OCI-LY3 (cell line): ENCODE results near the gene RIN3.

Source experiments
- H2AFZ ChIP-seq: fragments of 200-600, 300-600 bp; shearing (Covaris generic); 2 replicates; pipeline ENCODE4 v1.6.0; 2014; ENCODE audit warnings: antibody characterized with exemption, low read depth, low read length
- H3K27ac ChIP-seq: fragments of 200-600, 300-600 bp; sonication (generic); 2 replicates; pipeline ENCODE4 v1.5.1; 2014; ENCODE audit warnings: mild to moderate bottlenecking, low read length, moderate library complexity, mixed read lengths
- H3K27me3 ChIP-seq: fragments of 200-600, 300-600 bp; sonication (generic); 2 replicates; pipeline ENCODE4 v1.6.1; 2014; ENCODE audit warnings: low read depth, low read length, mixed read lengths
- H3K36me3 ChIP-seq: fragments of 200-600, 300-600 bp; sonication (generic); replicated peaks from 2 replicates; pipeline ENCODE3; 2014; ENCODE audit warnings: low read depth, low read length, mixed read lengths
- H3K4me1 ChIP-seq: fragments of 300-600, 200-600 bp; sonication (generic); 2 replicates; pipeline ENCODE4 v1.6.1; 2014; ENCODE audit warnings: low read length, mixed read lengths
- H3K4me2 ChIP-seq: fragments of 200-600, 300-600 bp; sonication (generic); 2 replicates; pipeline ENCODE4 v1.6.1; 2014; ENCODE audit warnings: low read length, mixed read lengths
- H3K4me3 ChIP-seq: fragments of 300-600, 200-600 bp; sonication (generic); 2 replicates; pipeline ENCODE4 v1.5.1; 2014; ENCODE audit warnings: antibody characterized with exemption, mild to moderate bottlenecking, low read length, moderate library complexity
- H3K79me2 ChIP-seq: fragments of 300-600, 200-600 bp; shearing (Covaris generic); 2 replicates; pipeline ENCODE4 v1.6.1; 2014; ENCODE audit warnings: mild to moderate bottlenecking, low read length, mixed read lengths
- H3K9ac ChIP-seq: fragments of 300-600, 200-600 bp; shearing (Covaris generic); 2 replicates; pipeline ENCODE4 v1.6.0; 2014; ENCODE audit warnings: mild to moderate bottlenecking, low read length, moderate library complexity
- H3K9me3 ChIP-seq: fragments of 200-600, 300-600 bp; shearing (Covaris generic); 2 replicates; pipeline ENCODE4 v1.6.1; 2014; ENCODE audit warnings: low read length, mixed read lengths; ENCODE audit not compliant: insufficient read depth
- H4K20me1 ChIP-seq: fragments of 200-600, 300-600 bp; sonication (generic); 2 replicates; pipeline ENCODE4 v1.6.1; 2016; ENCODE audit warnings: low read length, mixed read lengths; ENCODE audit not compliant: insufficient read depth
- CTCF ChIP-seq: fragments of 200-600, 300-600 bp; sonication (generic); IDR thresholded peaks from 2 replicates; pipeline ENCODE4 v1.5.1; 2014; ENCODE audit warnings: antibody characterized with exemption, low read length, low read depth
- EZH2phosphoT487 ChIP-seq: fragments of 200-600 bp; shearing (Covaris generic); IDR thresholded peaks from 2 replicates; pipeline ENCODE4 v1.6.1; 2018; ENCODE audit warnings: antibody characterized with exemption, mixed run types, low read depth

Gene RIN3

GRCh38 chr14:92520102-92521057 is 6.8 kb downstream of the RIN3 start:
- peaks cover 3% of the 10 kb centered on the region; the same call in 1 of the 2 replicates for H3K27me3 ChIP-seq
- H3K4me3 ChIP-seq = no peak overlapping the region
- no peaks in the 10 kb centered on the region for H3K79me2 ChIP-seq
- H3K4me1 ChIP-seq = peaks cover 15% of the 10 kb centered on the region
- H3K36me3 ChIP-seq = no peaks in the 10 kb centered on the region
- no peak overlapping the region for H2AFZ ChIP-seq
- no peaks in the 10 kb centered on the region for H3K9me3 ChIP-seq
- no peak overlapping the region for H3K27ac ChIP-seq
- H3K9ac ChIP-seq = no peak overlapping the region
- H4K20me1 ChIP-seq = no peaks in the 10 kb centered on the region
- no peak overlapping the region for H3K4me2 ChIP-seq
- TF ChIP-seq CTCF (no peak), EZH2phosphoT487 (no peak)

- no peak for TF ChIP-seq CTCF
- no peak for TF ChIP-seq EZH2phosphoT487
Measured at GRCh38 chr14:92521058-92521415, 7.5 kb downstream of the RIN3 start.

GRCh38 chr14:92523752-92524151 is 10.2 kb downstream of the RIN3 start:
- peaks cover 3% of the 10 kb centered on the region; the same call in 1 of the 2 replicates for H3K4me1 ChIP-seq
- H3K36me3 ChIP-seq = no peaks in the 10 kb centered on the region
- no peak overlapping the region for H3K4me2 ChIP-seq
- H3K9me3 ChIP-seq = no peaks in the 10 kb centered on the region
- peaks cover 5% of the 10 kb centered on the region; the same call in 1 of the 2 replicates for H4K20me1 ChIP-seq
- no peaks in the 10 kb centered on the region for H3K27me3 ChIP-seq
- no peak overlapping the region for H3K4me3 ChIP-seq
- no peaks in the 10 kb centered on the region for H3K79me2 ChIP-seq
- no peak overlapping the region for H3K27ac ChIP-seq
- H2AFZ ChIP-seq = no peak overlapping the region
- no peak overlapping the region for H3K9ac ChIP-seq
- TF ChIP-seq CTCF (no peak), EZH2phosphoT487 (no peak)

More at GRCh38 chr14:92521058-92521415, 7.5 kb downstream of the RIN3 start:
- Histone ChIP-seq H3K36me3 (no peaks in the 10 kb centered on the region), H3K27me3 (peaks cover 3% of the 10 kb centered on the region; the same call in 1 of the 2 replicates), H3K9me3 (no peaks in the 10 kb centered on the region), H3K4me1 (peaks cover 8% of the 10 kb centered on the region), H3K4me3 (no peak overlapping the region), H4K20me1 (no peaks in the 10 kb centered on the region), H3K9ac (no peak overlapping the region), H3K79me2 (no peaks in the 10 kb centered on the region), H3K27ac (no peak overlapping the region), H2AFZ (no peak overlapping the region), H3K4me2 (no peak overlapping the region)

GRCh38 chr14:92524602-92525185 is 11.1 kb downstream of the RIN3 start:
- H3K4me3 ChIP-seq = no peak overlapping the region
- H3K79me2 ChIP-seq = no peaks in the 10 kb centered on the region
- H3K27ac ChIP-seq = no peak overlapping the region
- no peaks in the 10 kb centered on the region for H3K36me3 ChIP-seq
- H3K4me1 ChIP-seq = peaks cover 3% of the 10 kb centered on the region; the same call in 1 of the 2 replicates
- no peak overlapping the region for H3K4me2 ChIP-seq
- no peak overlapping the region for H3K9ac ChIP-seq
- no peak overlapping the region for H2AFZ ChIP-seq
- TF ChIP-seq EZH2phosphoT487 = no peak
- TF ChIP-seq CTCF = no peak
- no peaks in the 10 kb centered on the region for H3K9me3 ChIP-seq
- peaks cover 5% of the 10 kb centered on the region; the same call in 1 of the 2 replicates for H4K20me1 ChIP-seq
- H3K27me3 ChIP-seq = no peaks in the 10 kb centered on the region
